ENCODE measurements around the gene ATP2B3. TPM values are rescaled to one million over a fixed set of nuclear protein-coding genes. Genes with fewer than 3 reads are reported as not detected.
A peak's percentile ranks its signal among the peaks of the same experiment; 100 is the strongest.

ATP2B3 gene
- polyA plus RNA-seq, 3 donors = 0.01 TPM; not detected in 2

DNA sequence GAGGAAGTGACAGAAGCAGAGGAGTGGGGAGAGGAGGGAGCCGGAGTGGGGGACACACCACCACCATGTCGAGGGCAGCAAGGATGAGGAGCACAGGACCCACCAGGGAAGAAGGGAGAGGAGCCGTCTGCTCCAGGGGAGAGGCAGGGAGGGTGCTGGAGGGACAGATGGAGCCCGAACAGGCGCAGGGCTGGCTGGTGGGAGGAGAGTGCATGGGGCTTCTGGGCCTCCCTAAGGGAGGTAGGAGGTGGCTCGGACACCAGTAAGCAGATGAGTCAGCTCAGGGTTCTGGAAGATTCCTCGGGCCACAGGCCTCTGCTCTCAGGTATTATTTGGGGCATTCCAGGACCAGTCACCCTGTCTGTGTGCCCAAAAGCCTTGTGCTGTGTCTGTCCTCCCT, 29.8 kb downstream of the ATP2B3 start:
- peaks cover 0 to 2% (median 0%) of the 10 kb centered on the region in 7 donors for H3K9me3 Mint-ChIP-seq
- Histone ChIP-seq H3K9ac (ENCODE audit: insufficient read depth, low read length, poor library complexity, severe bottlenecking) (no peak overlapping the region), H3K4me1 (ENCODE audit: control insufficient read depth in 1 of 2, insufficient read depth in 2 of 2, low read length in 2 of 2) (no peaks in the 10 kb centered on the region), H3K27ac (ENCODE audit: low read depth in 1 of 2, low read length in 2 of 2) (no peak overlapping the region), H3K9me3 (replicated peaks in 1 of 2; ENCODE audit: control insufficient read depth in 1 of 2, insufficient read depth in 1 of 2, low read length in 2 of 2) (no peaks in the 10 kb centered on the region), H3K36me3 (replicated peaks in 1 of 2; ENCODE audit: control insufficient read depth in 1 of 2, insufficient read depth in 2 of 2, low read length in 2 of 2) (no peaks in the 10 kb centered on the region), H3K27me3 (ENCODE audit: control insufficient read depth in 2 of 2, insufficient read depth in 2 of 2, low read length in 2 of 2) (no peaks in the 10 kb centered on the region), H3K4me3 (replicated peaks in 1 of 3; ENCODE audit: low read depth in 2 of 3, low read length in 3 of 3) (no peak overlapping the region), H3K4me2 (replicated peaks; ENCODE audit: extremely low read depth, low read length, poor library complexity, severe bottlenecking) (no peak overlapping the region), H4K20me1 (ENCODE audit: insufficient read depth, low read length) (no peaks in the 10 kb centered on the region), H2AFZ (ENCODE audit: insufficient read depth, low read depth, low read length, poor library complexity, severe bottlenecking) (no peak overlapping the region), H3K79me2 (ENCODE audit: insufficient read depth, low read length) (no peaks in the 10 kb centered on the region)
- 50% methylated on average over 5 of the region's 7 CpGs for WGBS (ENCODE audit: insufficient coverage)
- H3K27me3 Mint-ChIP-seq (ENCODE audit: low read depth in 3 of 3) = peaks cover 0 to 20% (median 12%) of the 10 kb centered on the region in 3 donors
- H3K4me1 Mint-ChIP-seq = peaks cover 3% of the 10 kb centered on the region
- intact Hi-C loops (cut with micrococcal nuclease) = no loop called here
- H3K27ac Mint-ChIP-seq = peak overlapping the region in 1 of 7 donors; percentile 50
- no peak for DNase-seq
- H3K4me3 Mint-ChIP-seq = no peak overlapping the region
- TF ChIP-seq, protein P1, sequence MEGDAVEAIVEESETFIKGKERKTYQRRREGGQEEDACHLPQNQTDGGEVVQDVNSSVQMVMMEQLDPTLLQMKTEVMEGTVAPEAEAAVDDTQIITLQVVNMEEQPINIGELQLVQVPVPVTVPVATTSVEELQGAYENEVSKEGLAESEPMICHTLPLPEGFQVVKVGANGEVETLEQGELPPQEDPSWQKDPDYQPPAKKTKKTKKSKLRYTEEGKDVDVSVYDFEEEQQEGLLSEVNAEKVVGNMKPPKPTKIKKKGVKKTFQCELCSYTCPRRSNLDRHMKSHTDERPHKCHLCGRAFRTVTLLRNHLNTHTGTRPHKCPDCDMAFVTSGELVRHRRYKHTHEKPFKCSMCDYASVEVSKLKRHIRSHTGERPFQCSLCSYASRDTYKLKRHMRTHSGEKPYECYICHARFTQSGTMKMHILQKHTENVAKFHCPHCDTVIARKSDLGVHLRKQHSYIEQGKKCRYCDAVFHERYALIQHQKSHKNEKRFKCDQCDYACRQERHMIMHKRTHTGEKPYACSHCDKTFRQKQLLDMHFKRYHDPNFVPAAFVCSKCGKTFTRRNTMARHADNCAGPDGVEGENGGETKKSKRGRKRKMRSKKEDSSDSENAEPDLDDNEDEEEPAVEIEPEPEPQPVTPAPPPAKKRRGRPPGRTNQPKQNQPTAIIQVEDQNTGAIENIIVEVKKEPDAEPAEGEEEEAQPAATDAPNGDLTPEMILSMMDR (IDR thresholded peaks at IDR 0.05) = no peak
- H3K36me3 Mint-ChIP-seq = no peaks in the 10 kb centered on the region

DNA sequence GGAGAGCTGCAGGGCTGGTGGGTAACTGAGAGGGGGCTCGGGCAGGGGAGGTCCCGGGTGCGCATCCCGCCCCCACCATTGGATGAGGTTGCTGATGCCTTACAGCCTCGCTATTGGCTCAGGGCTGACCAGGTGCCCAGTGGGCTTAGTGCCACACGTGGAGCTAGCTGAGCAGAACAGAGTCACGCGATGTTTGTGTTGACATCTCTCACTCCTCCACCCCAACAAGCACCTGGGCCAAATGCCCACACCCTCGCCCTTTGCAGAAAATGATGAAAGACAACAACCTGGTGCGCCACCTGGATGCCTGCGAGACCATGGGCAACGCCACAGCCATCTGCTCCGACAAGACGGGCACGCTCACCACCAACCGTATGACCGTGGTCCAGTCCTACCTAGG, 31.8 kb downstream of the ATP2B3 start:
- H3K36me3 ChIP-seq (replicated peaks in 1 of 2; ENCODE audit: control insufficient read depth in 1 of 2, insufficient read depth in 2 of 2, low read length in 2 of 2) = no peaks in the 10 kb centered on the region
- intact Hi-C loops (cut with micrococcal nuclease) = no loop called here
- H3K9ac ChIP-seq (ENCODE audit: insufficient read depth, low read length, poor library complexity, severe bottlenecking) = no peak overlapping the region
- H3K4me2 ChIP-seq (replicated peaks; ENCODE audit: extremely low read depth, low read length, poor library complexity, severe bottlenecking) = no peak overlapping the region
- H3K4me3 Mint-ChIP-seq = no peak overlapping the region
- H2AFZ ChIP-seq (ENCODE audit: insufficient read depth, low read depth, low read length, poor library complexity, severe bottlenecking) = no peak overlapping the region
- no peaks in the 10 kb centered on the region for H3K27me3 ChIP-seq (ENCODE audit: control insufficient read depth in 2 of 2, insufficient read depth in 2 of 2, low read length in 2 of 2)
- no peaks in the 10 kb centered on the region for H3K9me3 ChIP-seq (replicated peaks in 1 of 2; ENCODE audit: control insufficient read depth in 1 of 2, insufficient read depth in 1 of 2, low read length in 2 of 2)
- H3K27ac Mint-ChIP-seq = no peak overlapping the region
- peaks cover 3% of the 10 kb centered on the region for H3K4me1 Mint-ChIP-seq
- no peak overlapping the region for H3K27ac ChIP-seq (ENCODE audit: low read depth in 1 of 2, low read length in 2 of 2)
- TF ChIP-seq, protein P1 (IDR thresholded peaks at IDR 0.05) = no peak
- H4K20me1 ChIP-seq (ENCODE audit: insufficient read depth, low read length) = no peaks in the 10 kb centered on the region
- H3K79me2 ChIP-seq (ENCODE audit: insufficient read depth, low read length) = no peaks in the 10 kb centered on the region
- H3K9me3 Mint-ChIP-seq = peaks cover 0 to 2% (median 0%) of the 10 kb centered on the region in 7 donors
- no peak for DNase-seq
- no peak overlapping the region for H3K4me3 ChIP-seq (replicated peaks in 1 of 3; ENCODE audit: low read depth in 2 of 3, low read length in 3 of 3)
- no peaks in the 10 kb centered on the region for H3K4me1 ChIP-seq (ENCODE audit: control insufficient read depth in 1 of 2, insufficient read depth in 2 of 2, low read length in 2 of 2)
- no peaks in the 10 kb centered on the region for H3K36me3 Mint-ChIP-seq
- peaks cover under 1 to 27% (median 12%) of the 10 kb centered on the region in 3 donors for H3K27me3 Mint-ChIP-seq (ENCODE audit: low read depth in 3 of 3)
- 94% methylated on average over 11 of the region's 17 CpGs for WGBS (ENCODE audit: insufficient coverage)

All from CD14-positive monocyte (primary cell).